ENCODE results near the gene SAMD14.
"Not testable (repeated sequence)": the region's sequence is repeated elsewhere in the genome, so short reads cannot be mapped to it uniquely, and the experiment has no call there.

The SAMD14 gene

DNA sequence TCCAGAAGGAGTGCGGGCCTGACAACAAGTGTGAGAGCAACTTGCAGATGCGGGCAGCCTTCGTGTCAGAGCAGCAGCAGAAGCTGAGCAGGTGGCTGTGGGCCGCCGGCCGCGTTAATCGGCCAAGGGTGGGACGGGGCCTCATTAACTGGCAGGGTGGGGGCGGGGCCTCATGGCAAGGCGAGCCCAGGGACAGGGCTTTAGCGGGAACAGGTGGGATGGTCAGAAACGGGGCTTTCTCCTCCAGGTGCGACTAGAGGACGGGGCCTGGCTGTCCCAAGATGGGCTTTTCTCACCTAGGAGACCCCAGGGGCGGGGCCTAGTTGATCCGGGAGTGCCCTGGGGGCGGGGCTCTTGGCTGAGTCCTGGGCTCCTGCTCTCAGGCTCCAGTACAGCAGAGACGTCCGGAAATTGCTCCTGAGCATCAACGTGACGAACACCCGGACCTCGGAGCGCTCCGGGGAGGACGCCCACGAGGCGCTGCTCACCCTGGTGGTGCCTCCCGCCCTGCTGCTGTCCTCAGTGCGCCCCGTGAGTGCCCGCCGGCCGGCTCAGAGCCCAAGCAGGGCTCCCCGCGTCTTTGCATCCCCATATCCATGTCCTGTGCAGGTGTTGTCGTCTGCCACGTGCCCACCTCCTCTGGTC, 53.2 kb downstream of the SAMD14 start:
- no peak for DNase-seq (ENCODE audit: low read depth in 2 of 2, low spot score in 1 of 2)

DNA sequence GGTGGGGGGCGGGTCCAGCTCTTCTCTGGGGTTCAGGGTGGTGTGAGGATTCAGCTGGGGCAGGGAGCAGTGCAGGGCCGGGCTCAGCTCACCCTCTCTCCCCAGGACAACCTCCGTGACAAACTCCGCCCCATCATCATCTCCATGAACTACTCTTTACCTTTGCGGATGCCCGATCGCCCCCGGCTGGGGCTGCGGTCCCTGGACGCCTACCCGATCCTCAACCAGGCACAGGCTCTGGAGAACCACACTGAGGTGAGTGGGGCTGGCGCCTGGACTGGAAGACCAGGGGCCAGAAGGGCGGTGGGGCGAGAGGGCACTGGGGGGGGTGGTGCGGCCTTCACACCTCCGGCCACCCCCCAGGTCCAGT, 53.8 kb downstream of the SAMD14 start:
- DNase-seq (ENCODE audit: low read depth in 2 of 2, low spot score in 1 of 2): no peak

DNA sequence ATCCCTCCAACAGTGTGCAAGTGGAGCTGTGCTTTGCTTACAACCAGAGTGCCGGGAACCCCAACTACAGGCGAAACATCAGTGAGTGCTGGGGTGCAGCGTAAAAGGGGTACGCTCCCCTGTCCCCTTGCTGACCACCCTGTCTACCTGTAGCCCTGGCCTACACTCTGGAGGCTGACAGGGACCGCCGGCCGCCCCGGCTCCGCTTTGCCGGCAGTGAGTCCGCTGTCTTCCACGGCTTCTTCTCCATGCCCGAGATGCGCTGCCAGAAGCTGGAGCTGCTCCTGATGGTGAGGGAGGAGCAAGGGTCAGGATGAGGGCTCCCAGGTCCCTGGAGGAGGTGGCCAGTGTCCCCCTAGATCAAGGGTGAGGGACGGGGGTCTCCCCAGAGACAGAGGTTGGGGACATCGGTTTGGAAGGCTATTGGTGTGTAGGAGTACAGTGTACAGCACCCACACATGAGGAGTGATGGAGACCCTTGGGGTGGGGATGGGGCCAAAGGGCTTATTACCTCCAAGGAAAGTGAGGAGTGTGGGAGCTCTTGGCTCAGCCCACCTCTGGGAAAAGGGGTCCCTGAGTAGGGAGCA, 54.4 kb downstream of the SAMD14 start:
- no peak for DNase-seq (ENCODE audit: low read depth in 2 of 2, low spot score in 1 of 2)

DNA sequence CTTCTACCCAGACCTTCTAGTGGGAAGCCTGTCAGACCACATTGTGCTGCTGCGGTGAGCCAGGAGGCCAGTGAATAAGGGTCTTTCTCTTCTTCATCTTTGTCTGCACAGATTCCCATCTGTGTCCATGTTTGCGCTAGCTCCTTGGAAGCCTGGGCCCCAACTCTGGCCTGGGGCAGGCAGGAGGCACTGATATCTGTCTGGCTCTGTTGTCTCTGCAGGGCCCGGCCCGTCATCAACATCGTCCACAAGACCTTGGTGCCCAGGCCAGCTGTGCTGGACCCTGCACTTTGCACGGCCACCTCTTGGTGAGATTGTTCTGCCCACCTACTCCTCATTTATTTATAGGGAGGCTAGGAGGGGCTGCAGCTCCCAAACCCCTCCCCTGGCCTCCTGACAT, 55.7 kb downstream of the SAMD14 start:
- no peak for DNase-seq (ENCODE audit: low read depth in 2 of 2, low spot score in 1 of 2)

DNA sequence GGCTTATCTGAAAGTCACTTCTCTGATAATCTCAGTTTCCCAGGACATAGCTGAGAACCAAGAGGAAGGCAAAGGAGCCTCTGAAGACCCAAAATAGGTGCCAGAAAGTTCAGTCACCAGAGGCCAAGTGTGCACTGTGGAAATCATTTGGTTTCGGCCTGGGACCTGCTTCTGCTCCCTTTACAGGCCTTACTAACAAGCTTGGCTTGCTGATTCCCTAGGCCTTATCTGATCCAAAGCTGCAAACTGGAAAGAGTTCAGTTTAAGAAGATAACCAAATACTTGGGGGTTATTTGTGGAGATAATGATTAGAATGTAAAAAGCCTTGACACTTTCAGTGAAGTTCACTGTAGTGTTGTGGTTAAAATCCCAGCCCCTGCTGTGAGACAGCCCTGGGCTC, 57.0 kb downstream of the SAMD14 start:
- no peak for DNase-seq (ENCODE audit: low read depth in 2 of 2, low spot score in 1 of 2)

DNA sequence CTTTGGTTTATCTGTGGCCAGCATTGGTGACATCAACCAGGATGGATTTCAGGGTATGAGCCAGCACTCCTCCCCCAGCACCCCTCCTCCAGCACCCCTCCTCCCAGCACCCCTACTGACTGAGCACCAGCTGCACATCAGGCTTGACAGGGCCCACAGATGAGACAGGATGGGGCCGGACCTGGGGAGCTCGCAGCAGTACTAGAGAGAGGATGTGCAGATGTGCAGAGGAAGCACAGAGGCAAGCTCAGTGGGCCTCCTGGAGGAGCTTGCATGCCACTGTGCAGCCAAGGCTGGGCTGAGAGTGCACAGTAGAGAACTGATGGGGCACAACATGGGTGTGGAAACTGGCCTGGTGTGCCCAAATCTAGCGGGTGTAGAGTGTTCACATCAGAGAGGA, 57.8 kb downstream of the SAMD14 start:
- DNase-seq (ENCODE audit: low read depth in 2 of 2, low spot score in 1 of 2): no peak

DNA sequence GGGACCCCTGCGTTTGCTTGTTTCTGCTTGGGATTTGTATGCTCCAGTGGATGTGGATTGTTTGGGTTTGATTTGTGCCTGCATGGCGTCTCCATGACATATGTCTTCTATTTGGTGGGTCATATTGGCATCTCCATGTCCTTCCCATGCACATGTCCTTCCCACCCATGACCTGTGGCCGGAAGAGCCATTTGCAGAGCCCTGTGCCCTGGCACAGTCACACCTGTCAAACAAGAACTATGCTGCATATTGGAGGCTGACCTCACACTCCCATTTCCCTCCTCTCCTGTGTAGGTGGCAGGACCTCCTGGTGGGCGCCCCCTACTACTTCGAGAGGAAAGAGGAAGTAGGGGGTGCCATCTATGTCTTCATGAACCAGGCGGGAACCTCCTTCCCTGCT, 58.3 kb downstream of the SAMD14 start:
- no peak for DNase-seq (ENCODE audit: low read depth in 2 of 2, low spot score in 1 of 2)

DNA sequence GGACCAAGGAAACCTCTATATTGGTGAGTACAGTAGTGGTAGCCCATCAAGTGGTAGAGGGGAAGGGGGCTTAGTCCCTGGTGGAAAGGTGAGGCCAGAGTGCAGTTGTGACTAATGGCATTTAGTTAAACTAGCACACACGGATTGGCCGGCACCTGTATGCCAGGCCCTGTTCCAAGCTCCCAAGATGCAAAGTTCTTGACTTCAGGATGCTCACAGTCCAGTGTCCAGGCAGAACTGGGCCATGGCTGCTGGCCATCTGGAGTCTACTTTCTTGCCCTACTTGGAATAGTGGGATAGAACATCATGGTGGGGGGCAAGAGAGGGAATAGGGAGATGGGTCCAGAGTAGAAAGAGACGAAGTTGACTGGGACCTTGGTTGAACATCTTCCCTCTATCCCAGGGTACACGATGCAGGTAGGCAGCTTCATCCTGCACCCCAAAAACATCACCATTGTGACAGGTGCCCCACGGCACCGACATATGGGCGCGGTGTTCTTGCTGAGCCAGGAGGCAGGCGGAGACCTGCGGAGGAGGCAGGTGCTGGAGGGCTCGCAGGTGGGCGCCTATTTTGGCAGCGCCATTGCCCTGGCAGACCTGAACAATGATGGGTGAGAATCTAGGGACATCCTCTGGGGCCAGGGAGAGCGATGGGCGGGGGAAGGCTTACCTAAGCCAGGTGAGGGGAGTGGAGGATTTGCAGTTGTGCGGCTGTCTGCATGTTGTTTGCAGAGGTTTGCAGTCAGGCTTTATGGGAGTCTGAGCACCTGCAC, 58.9 kb downstream of the SAMD14 start:
- DNase-seq (ENCODE audit: low read depth in 2 of 2, low spot score in 1 of 2): no peak

DNA sequence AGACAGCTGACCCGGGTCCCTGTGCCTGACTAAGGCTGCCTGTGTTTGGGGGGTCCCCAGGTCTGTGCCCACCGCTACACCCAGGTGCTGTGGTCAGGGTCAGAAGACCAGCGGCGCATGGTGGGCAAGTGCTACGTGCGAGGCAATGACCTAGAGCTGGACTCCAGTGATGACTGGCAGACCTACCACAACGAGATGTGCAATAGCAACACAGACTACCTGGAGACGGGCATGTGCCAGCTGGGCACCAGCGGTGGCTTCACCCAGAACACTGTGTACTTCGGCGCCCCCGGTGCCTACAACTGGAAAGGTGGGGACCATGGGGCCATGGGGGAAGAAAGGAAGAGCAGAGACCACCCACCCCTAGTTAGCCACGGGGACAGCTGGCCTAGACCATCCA, 62.0 kb downstream of the SAMD14 start:
- DNase-seq (ENCODE audit: low read depth in 2 of 2, low spot score in 1 of 2): no peak

DNA sequence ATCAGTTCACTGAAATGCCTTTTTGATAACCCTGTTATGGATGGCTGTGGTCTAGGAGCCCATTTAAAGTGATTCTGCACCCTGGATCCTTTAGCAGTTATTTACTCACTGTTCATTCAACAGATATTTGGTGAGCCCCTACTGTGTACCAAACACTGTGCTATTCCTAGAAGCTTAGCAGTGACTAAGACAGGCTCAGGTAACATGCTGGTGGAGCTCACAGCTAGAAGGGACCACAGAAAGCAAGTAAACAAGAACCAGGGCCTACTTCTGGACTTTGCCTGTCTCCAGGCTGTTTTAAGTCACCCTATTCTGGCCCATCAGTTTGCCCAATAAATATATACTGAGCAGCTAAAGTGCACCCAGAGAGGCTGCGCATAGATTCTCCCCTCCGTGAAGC, 63.0 kb downstream of the SAMD14 start:
- DNase-seq (ENCODE audit: low read depth in 2 of 2, low spot score in 1 of 2): no peak

DNA sequence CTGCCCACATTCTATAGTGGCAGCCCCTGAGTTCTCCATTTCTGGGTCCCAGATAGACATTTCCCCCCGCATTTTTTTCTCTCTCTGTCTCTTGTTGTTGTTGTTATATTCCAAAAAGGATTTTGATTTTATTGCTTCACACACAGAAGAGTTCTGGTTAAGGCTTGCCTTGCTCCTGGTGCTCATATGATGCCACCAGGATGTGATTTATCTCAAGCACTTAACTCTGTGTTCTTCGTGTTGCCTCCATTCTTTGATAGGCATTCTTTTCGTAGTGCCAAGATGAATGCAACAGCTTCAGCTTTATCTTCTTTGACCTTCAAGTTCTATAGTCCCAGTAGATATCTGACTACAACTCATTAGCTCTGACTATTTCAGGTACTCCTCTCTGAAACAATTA, 64.9 kb downstream of the SAMD14 start:
- no peak for DNase-seq (ENCODE audit: low read depth in 2 of 2, low spot score in 1 of 2)

DNA sequence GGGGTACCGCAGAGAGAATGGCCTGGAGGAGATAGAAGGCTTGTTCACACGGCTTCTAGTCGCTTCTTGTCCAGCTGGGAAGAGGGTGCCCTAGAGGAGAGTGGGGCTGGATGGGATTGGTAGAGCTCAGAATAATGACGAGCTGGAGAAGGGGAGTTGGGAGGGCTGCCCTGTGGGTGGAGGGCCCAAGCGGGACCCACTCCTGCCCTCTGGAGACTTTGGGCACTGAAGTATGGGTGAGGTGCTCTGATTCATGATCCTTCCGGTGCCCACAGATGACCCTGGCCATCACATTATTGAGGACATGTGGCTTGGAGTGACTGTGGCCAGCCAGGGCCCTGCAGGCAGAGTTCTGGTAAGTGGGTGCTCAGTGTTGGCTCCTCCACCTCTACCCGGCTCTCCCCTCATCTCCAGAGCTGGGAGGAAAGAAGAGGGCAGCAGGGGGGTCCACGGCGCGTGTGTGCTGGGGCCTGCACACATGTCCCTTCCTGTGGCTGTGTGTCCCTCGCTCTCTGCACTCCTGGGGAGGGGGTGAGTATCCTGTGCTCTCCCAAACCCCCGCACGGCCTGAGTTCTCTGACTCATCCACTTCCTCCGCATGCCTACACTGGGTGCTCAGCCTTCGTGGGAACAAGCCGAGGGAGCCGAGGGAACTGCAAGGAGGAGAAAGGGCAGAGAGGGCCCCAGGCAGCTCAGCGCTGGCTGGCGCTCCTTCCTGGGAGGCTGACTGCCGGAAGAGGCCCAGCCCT, 65.5 kb downstream of the SAMD14 start:
- DNase-seq (ENCODE audit: low read depth in 2 of 2, low spot score in 1 of 2): no peak

DNA sequence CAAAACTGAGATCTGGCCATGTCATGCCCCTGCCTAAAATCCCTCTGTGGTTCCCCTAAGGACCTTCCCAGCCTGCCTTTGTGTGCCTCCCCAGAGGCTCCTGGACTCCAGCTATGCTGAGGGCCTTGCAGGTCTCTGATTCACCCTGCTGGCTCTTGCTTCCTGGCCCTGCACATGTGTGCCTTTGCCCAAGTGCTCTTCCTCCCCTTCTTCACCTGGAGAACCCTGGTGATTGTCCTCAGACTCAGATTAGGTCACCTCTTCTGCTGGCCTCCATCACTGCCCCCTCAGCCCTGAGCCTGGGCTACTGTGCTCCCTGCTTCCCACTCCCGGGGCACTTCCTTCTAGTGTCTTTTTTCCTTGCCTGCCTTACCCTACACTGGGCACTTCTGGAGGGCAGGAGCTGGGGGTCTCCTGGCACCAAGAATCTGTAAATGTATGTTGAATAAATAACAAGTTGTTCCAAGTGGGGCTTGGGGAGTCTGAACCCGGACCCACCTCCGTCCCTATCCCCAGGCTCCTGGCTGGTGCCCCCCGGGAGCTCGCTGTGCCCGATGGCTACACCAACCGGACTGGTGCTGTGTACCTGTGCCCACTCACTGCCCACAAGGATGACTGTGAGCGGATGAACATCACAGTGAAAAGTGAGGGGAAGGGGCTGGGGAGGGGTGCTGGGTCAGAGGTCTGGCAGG, 66.3 kb downstream of the SAMD14 start:
- no peak for DNase-seq (ENCODE audit: low read depth in 2 of 2, low spot score in 1 of 2)

DNA sequence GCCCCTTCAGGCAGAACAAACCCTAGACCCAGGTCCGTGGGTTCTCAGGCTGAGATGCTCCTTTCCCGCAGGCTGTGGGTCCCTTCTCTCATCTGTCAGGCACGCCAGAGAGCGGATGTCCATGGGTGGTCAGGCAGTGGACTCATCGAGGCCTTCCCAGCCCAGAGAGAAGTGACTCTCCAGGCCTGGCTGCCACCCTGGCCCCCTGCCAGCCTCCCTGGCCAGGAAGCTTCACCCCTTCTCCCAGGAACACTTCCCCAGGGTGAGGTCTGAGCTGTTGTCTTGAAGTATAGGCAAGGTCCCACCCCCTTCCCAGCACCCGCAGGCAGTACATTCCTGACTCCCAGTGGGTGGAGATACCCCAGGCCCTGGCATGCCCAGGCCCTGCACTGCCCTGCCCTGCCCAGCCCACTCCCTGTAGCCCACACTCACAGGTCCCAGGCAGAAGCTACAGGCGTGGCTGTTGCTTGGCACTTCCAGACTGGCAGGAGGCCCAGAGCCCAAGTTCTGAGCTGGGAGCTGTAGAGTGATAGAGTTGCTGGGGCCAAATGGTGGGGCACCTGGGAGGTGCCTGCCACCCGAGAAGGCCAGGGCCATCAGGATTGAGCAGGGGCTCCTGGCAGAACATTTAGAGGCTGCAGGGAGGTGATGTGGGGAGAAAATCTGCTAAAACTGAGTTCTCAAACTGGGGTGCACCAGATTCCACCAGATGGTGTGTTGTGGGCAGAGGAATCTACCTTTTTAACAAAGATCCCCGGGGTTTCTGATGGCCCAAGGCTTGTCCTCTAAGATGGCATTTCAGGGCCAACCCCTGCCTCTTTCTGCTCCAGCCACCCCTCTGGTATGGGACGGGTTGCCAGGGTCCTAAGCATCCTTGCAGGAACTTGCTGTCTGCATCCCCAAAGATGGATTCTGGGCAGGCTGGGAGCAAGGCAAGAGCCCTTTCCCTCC, 67.4 kb downstream of the SAMD14 start:
- DNase-seq (ENCODE audit: low read depth in 2 of 2, low spot score in 1 of 2): no peak

DNA sequence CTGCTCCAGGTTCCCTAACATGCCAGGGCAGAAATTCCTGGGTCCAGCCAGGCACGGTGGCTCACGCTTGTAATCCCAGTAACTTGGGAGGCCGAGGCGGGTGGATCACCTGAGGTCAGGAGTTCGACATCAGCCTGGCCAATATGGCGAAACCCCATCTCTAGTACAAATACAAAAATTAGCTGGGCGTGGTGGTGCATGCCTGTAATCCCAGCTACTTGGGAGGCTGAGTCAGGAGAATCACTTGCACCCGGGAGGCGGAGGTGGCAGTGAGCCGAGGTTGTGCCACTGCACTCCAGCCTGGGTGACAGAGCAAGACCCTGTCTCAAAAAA, 68.3 kb downstream of the SAMD14 start:
- not testable (repeated sequence) for DNase-seq (ENCODE audit: low read depth in 2 of 2, low spot score in 1 of 2)

DNA sequence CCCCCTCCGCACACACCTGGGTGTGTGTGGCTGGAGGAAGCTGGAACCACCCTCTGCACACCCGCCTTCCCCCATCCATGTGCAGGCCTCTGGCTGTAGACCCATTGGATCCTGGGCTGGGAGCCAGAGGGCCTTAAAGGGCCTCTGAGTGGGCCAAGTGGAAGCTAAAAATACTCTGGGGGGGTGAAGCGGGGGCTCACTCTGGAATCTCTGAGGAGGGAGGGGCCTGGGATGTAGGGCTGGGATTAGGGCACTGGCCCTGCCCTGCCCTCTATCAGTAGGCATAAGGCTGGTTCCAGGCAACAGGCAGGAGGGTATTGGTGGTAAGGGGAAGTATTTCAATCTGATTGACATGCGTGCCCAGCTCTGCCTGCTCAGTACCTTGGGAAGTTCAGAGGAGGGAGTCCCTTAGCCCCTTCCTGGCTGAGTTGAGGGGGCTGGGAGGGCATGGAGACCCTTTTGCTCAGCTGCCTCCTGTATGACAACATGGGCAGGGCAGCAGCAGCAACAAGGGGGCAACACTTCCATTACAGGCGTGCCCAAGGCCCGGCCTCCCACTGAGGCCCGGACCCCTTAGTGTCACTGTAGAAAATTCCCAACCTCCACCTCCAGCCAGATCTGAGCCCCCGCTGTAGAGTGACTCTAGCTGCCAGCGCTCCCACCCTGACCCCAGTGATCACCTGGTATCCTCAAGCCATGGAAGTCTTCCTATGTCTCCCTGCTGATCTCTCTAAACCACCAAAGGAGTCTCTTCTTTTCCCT, 68.8 kb downstream of the SAMD14 start:
- no peak for DNase-seq (ENCODE audit: low read depth in 2 of 2, low spot score in 1 of 2)

All from stimulated activated CD8-positive, alpha-beta memory T cell treated with anti-CD3 and anti-CD28 coated beads, Interleukin-4, amount 100 ng/mL, for 4 hours (primary cell).